ENCODE measurements around the gene SPOCK3. TPM values are rescaled to one million over a fixed set of nuclear protein-coding genes. Genes with fewer than 3 reads are reported as not detected.

SPOCK3 gene
- total and polyA plus RNA-seq, 10 of the 15 experiments (the other 5 are each of a cell fraction or from before 2014, with no cell fraction given) = 0.06 to 0.39 (median 0.09) TPM; not detected in 5

GRCh38 chr4:166930464-166930863 lies 303.8 kb downstream of the SPOCK3 start:
- FAIRE-seq (no peak), DNase-seq (ENCODE audit: low read depth, low spot score) (no peak), ATAC-seq (no peak)
- TF ChIP-seq PAX8 (IDR thresholded peaks at IDR 0.05) (no peak), RFX5 (IDR thresholded peaks at IDR 0.05; ENCODE audit: low read depth, low read length) (no peak), ELK1 (IDR thresholded peaks at IDR 0.05; ENCODE audit: low read depth, low read length) (no peak), PML (IDR thresholded peaks at IDR 0.05; ENCODE audit: low read length) (no peak), ASH2L (IDR thresholded peaks at IDR 0.05; ENCODE audit: borderline replicate concordance, low read depth) (no peak), SMAD5 (IDR thresholded peaks at IDR 0.05; ENCODE audit: low read depth) (no peak), NFYB (IDR thresholded peaks at IDR 0.05; ENCODE audit: insufficient read depth, low read depth, low read length) (no peak), BCL3 (IDR thresholded peaks at IDR 0.05; ENCODE audit: borderline replicate concordance, insufficient read depth, low read depth, low read length, poor library complexity, severe bottlenecking) (no peak), ZNF622 (IDR thresholded peaks at IDR 0.05) (no peak), HDGF (IDR thresholded peaks at IDR 0.05) (no peak)
- TF ChIP-seq, protein P1, sequence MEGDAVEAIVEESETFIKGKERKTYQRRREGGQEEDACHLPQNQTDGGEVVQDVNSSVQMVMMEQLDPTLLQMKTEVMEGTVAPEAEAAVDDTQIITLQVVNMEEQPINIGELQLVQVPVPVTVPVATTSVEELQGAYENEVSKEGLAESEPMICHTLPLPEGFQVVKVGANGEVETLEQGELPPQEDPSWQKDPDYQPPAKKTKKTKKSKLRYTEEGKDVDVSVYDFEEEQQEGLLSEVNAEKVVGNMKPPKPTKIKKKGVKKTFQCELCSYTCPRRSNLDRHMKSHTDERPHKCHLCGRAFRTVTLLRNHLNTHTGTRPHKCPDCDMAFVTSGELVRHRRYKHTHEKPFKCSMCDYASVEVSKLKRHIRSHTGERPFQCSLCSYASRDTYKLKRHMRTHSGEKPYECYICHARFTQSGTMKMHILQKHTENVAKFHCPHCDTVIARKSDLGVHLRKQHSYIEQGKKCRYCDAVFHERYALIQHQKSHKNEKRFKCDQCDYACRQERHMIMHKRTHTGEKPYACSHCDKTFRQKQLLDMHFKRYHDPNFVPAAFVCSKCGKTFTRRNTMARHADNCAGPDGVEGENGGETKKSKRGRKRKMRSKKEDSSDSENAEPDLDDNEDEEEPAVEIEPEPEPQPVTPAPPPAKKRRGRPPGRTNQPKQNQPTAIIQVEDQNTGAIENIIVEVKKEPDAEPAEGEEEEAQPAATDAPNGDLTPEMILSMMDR (IDR thresholded peaks at IDR 0.05 in 2 of 3, conservative IDR thresholded peaks at IDR 0.05 in 1 of 3; ENCODE audit: control insufficient read depth in 2 of 3, extremely low read depth in 1 of 3, insufficient read depth in 1 of 3, low read depth in 3 of 3, low read length in 3 of 3) = no peak
- no peaks in the 10 kb centered on the region for H3K79me2 ChIP-seq (ENCODE audit: control insufficient read depth, insufficient read depth, low read length)
- H3K9ac ChIP-seq (ENCODE audit: control insufficient read depth, insufficient read depth, low read length) = no peak overlapping the region
- ChIA-PET SMC1A (ENCODE audit: uncharacterized antibody, unreplicated experiment) (interaction anchor here (1.0 to 1.7 kb wide), 2 partner anchors 10 to 37 kb away, joined by 3 to 4 read pairs; no protein-coding TSS in a partner anchor), CTCF (no interaction called here), POLR2A (no interaction called here), RAD21 (ENCODE audit: unreplicated experiment) (no interaction called here)
- intact Hi-C loops (cut with micrococcal nuclease; ENCODE audit: unreplicated experiment) = no loop called here
- H3K9me3 ChIP-seq (replicated peaks; ENCODE audit: control insufficient read depth, insufficient read depth, low read length) = no peaks in the 10 kb centered on the region; the same call in 1 of the 3 replicates
- no peaks in the 10 kb centered on the region for H3K4me1 ChIP-seq (ENCODE audit: control insufficient read depth, insufficient read depth, low read length)
- H3K36me3 ChIP-seq (ENCODE audit: control insufficient read depth in 2 of 2, insufficient read depth in 2 of 2, low read length in 1 of 2) = no peaks in the 10 kb centered on the region
- H3K4me3 ChIP-seq = no peak overlapping the region
- BruUV-seq (replicated peaks) = no TSS peak
- no peak overlapping the region for H3K27ac ChIP-seq (ENCODE audit: control insufficient read depth, insufficient read depth)
- H3K4me2 ChIP-seq (ENCODE audit: control insufficient read depth, insufficient read depth) = no peak overlapping the region
- no peak overlapping the region for H2AFZ ChIP-seq (ENCODE audit: control insufficient read depth, low read depth, low read length)
- WGBS (ENCODE audit: insufficient coverage, insufficient replicate concordance, low lambda C conversion rate, missing lambda C conversion rate) = 7% methylated on average over 1 of the region's 1 CpG
- no peaks in the 10 kb centered on the region for H4K20me1 ChIP-seq (ENCODE audit: control insufficient read depth, insufficient read depth)
- no peaks in the 10 kb centered on the region for H3K27me3 ChIP-seq (replicated peaks in 1 of 2; ENCODE audit: control insufficient read depth in 2 of 2, insufficient read depth in 2 of 2, low read length in 1 of 2)
- in situ Hi-C loops (cut with MboI) = no loop called here

All from GM12878 (cell line).